NCI-H1694 (cell line): ENCODE measurements around the gene LSM14B.

Experiments used
- DNase-seq: peaks from one replicate; lab custom pipeline; 2025; lab: John Stamatoyannopoulos, UW

Gene LSM14B

GRCh38 chr20:62183426-62184142 lies 61.3 kb downstream of the LSM14B start:
- DNase-seq, result no peak
